Measurements from ENCODE around the gene TRIM9. TPM values are rescaled to one million over a fixed set of nuclear protein-coding genes. Genes with fewer than 3 reads are reported as not detected.
"Not testable (repeated sequence)": the region's sequence is repeated elsewhere in the genome, so short reads cannot be mapped to it uniquely, and the experiment has no call there.

TRIM9 gene
- total RNA-seq, 1 donor from 2014 or later: 31.2 TPM

- no peak for DNase-seq (ENCODE audit: low spot score)
These were observed 90.5 kb downstream of the TRIM9 start for GRCh38 chr14:51004352-51004800.

- no peak for DNase-seq (ENCODE audit: low spot score)
These were observed 92.4 kb downstream of the TRIM9 start for GRCh38 chr14:51002406-51002999.

GRCh38 chr14:51000566-51000965 is 94.3 kb downstream of the TRIM9 start:
- DNase-seq (ENCODE audit: low spot score): no peak

GRCh38 chr14:50999726-51000125 is 95.2 kb downstream of the TRIM9 start:
- DNase-seq (ENCODE audit: low spot score): no peak

GRCh38 chr14:50998612-50999011 is 96.3 kb downstream of the TRIM9 start:
- DNase-seq (ENCODE audit: low spot score): no peak

GRCh38 chr14:50997712-50998111 is 97.2 kb downstream of the TRIM9 start:
- no peak for DNase-seq (ENCODE audit: low spot score)

GRCh38 chr14:50994158-50994557 is 100.7 kb downstream of the TRIM9 start:
- DNase-seq (ENCODE audit: low spot score): not testable (repeated sequence)

GRCh38 chr14:50985859-50986331 is 109.0 kb downstream of the TRIM9 start:
- no peak for DNase-seq (ENCODE audit: low spot score)

GRCh38 chr14:50985124-50985858 is 109.6 kb downstream of the TRIM9 start:
- no peak for DNase-seq (ENCODE audit: low spot score)

GRCh38 chr14:50984036-50984710 is 110.7 kb downstream of the TRIM9 start:
- no peak for DNase-seq (ENCODE audit: low spot score)

GRCh38 chr14:50979941-50980850 is 114.7 kb downstream of the TRIM9 start:
- DNase-seq (ENCODE audit: low spot score): no peak

- DNase-seq (ENCODE audit: low spot score): no peak
These were observed 116.0 kb downstream of the TRIM9 start for GRCh38 chr14:50978888-50979287.

- no peak for DNase-seq (ENCODE audit: low spot score)
These were observed 116.4 kb downstream of the TRIM9 start for GRCh38 chr14:50978529-50978871.

GRCh38 chr14:50977863-50978528 is 116.9 kb downstream of the TRIM9 start:
- DNase-seq (ENCODE audit: low spot score): no peak

GRCh38 chr14:50974118-50974517 is 120.8 kb downstream of the TRIM9 start:
- no peak for DNase-seq (ENCODE audit: low spot score)

GRCh38 chr14:50972734-50973133 is 122.2 kb downstream of the TRIM9 start:
- no peak for DNase-seq (ENCODE audit: low spot score)

GRCh38 chr14:50970886-50971781 is 123.8 kb downstream of the TRIM9 start:
- DNase-seq (ENCODE audit: low spot score): no peak

GRCh38 chr14:50967790-50968189 is 127.1 kb downstream of the TRIM9 start:
- DNase-seq (ENCODE audit: low spot score): no peak

- no peak for DNase-seq (ENCODE audit: low spot score)
These were observed 127.8 kb downstream of the TRIM9 start for GRCh38 chr14:50967103-50967502.
